ENCODE results near the gene ARHGAP4. TPM values are rescaled to one million over a fixed set of nuclear protein-coding genes. Genes with fewer than 3 reads are reported as not detected.

The ARHGAP4 gene
- total and polyA plus RNA-seq, 2 donors (not counting 3 experiments of a cell fraction or from before 2014, with no cell fraction given) = 20.9 to 33.3 TPM

DNA sequence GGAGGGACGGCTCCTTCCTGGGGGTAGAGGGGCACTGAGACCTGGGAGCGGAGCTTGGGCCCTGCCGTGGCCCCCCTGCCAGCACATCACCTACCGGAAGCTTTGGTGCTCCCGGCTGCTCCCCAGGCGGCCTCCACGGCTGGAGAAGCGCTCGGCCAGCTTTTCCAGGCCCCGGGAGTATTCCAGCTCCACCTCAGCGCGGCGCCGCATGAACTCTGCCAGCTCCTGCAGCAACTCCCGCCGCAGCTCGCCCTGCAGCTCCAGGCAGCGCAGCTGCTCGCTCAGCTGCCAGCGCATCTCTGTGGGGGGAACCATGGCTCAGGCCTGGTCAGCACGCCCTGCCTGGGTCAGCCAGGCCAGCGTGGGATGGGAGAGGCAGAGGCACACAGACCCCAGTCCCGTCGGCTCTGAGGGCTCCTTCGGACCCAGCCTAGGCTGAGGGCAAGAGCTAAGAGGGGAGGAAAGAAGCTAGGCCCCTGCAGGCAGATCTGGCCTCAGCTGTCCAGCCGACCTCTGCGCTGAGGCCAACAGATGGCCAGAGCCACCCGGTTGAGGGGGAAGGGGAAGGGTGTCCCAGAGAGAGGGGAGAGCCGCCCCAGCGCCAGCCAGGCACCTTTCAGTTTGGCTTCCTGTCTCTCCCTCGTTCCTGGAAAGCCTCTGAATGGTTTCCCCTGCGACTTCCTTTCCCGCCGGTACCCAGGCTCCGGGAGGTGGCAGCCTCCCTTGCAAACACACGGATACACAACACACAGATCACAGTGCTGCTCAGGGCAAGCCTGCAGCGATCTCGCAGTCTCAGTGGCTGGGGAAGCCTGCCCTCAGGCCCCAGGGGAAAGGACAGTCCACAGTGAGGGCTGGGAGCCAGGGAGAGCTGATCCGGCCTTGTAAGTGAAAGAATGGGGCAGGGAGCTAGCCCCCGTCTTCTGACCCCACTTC, 4.3 kb downstream of the ARHGAP4 start:
- Histone ChIP-seq H3K36me3 (ENCODE audit: control insufficient read depth in 2 of 2, extremely low read depth in 1 of 2, insufficient read depth in 2 of 2, low read length in 2 of 2) (peaks cover 0 to 3% of the 10 kb centered on the region in 2 experiments), H3K4me3 (replicated peaks in 1 of 3; ENCODE audit: insufficient read depth in 1 of 3, low read depth in 1 of 3, low read length in 3 of 3) (no peak overlapping the region), H3K4me2 (ENCODE audit: insufficient read depth, low read length) (no peak overlapping the region), H3K9ac (replicated peaks; ENCODE audit: extremely low read depth, insufficient read depth, low read length) (no peak overlapping the region), H3K4me1 (ENCODE audit: control insufficient read depth, extremely low read depth, insufficient read depth, low read length) (peaks cover 34% of the 10 kb centered on the region), H3K79me2 (ENCODE audit: control insufficient read depth, insufficient read depth, low read length) (peaks cover 2% of the 10 kb centered on the region), H2AFZ (ENCODE audit: low read depth, low read length) (no peak overlapping the region), H3K9me1 (replicated peaks; ENCODE audit: control insufficient read depth, extremely low read depth, insufficient read depth, low read length) (no peaks in the 10 kb centered on the region), H3K9me3 (replicated peaks; ENCODE audit: control insufficient read depth, insufficient read depth, low read length) (no peaks in the 10 kb centered on the region), H4K20me1 (replicated peaks; ENCODE audit: control insufficient read depth, extremely low read depth, insufficient read depth, low read length) (no peaks in the 10 kb centered on the region), H3K27ac (ENCODE audit: insufficient read depth, low read depth, low read length) (no peak overlapping the region), H3K27me3 (ENCODE audit: control insufficient read depth in 2 of 2, insufficient read depth in 2 of 2, low read length in 2 of 2) (no peaks in the 10 kb centered on the region)
- no TSS peak for BruUV-seq (replicated peaks)
- TF ChIP-seq, protein P1, sequence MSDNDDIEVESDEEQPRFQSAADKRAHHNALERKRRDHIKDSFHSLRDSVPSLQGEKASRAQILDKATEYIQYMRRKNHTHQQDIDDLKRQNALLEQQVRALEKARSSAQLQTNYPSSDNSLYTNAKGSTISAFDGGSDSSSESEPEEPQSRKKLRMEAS (IDR thresholded peaks at IDR 0.05; ENCODE audit: insufficient read depth, insufficient read length) = no peak
- no peak for TF ChIP-seq POLR2A (IDR thresholded peaks at IDR 0.05; ENCODE audit: low read depth, low read length)
- TF ChIP-seq CTCF (IDR thresholded peaks at IDR 0.05; ENCODE audit: extremely low read depth in 1 of 2, insufficient read depth in 1 of 2, low read depth in 1 of 2, low read length in 2 of 2) = no peak
- no peak for TF ChIP-seq JUN (IDR thresholded peaks at IDR 0.05; ENCODE audit: borderline replicate concordance, insufficient read depth, insufficient read length, low read depth)
- TF ChIP-seq MYC (IDR thresholded peaks at IDR 0.05; ENCODE audit: low read depth, low read length) = no peak
- no peak for TF ChIP-seq FOS (IDR thresholded peaks at IDR 0.05; ENCODE audit: borderline replicate concordance, insufficient read depth, low read length)
- no peak for TF ChIP-seq GATA2 (IDR thresholded peaks at IDR 0.05; ENCODE audit: insufficient read depth, insufficient read length, low read depth, low read length)
- no peak for TF ChIP-seq POLR2AphosphoS5 (IDR thresholded peaks at IDR 0.05; ENCODE audit: insufficient read depth, low read depth, low read length)
- no peak for TF ChIP-seq EZH2 (IDR thresholded peaks at IDR 0.05; ENCODE audit: borderline replicate concordance, low read depth, low read length, severe bottlenecking)
- dilution Hi-C loops (cut with MboI; ENCODE audit: extremely low pct_ligation_motif_present, low sequenced_read_pairs) = no loop called here
- FAIRE-seq (peak; percentile 87), DNase-seq (ENCODE audit: low read depth, low spot score) (no peak)
- CTCF ChIA-PET = interaction anchor here (0.9 to 9.0 kb wide), 10 partner anchors 11 to 158 kb away, joined by 3 to 253 read pairs (median 4); partner anchors contain the start of genes NAA10, PLXNB3 and RENBP
- intact Hi-C loops (cut with micrococcal nuclease) = no loop called here
- POLR2A ChIA-PET = no interaction called here

Data from endothelial cell of umbilical vein (primary cell).